ENCODE data around the gene FCN3. TPM values are rescaled to one million over a fixed set of nuclear protein-coding genes. Genes with fewer than 3 reads are reported as not detected.

The FCN3 gene
- total and polyA plus RNA-seq, 9 of the 15 experiments (the other 6 are each of a cell fraction or from before 2014, with no cell fraction given) = 0.49 TPM; not detected in 8

DNA sequence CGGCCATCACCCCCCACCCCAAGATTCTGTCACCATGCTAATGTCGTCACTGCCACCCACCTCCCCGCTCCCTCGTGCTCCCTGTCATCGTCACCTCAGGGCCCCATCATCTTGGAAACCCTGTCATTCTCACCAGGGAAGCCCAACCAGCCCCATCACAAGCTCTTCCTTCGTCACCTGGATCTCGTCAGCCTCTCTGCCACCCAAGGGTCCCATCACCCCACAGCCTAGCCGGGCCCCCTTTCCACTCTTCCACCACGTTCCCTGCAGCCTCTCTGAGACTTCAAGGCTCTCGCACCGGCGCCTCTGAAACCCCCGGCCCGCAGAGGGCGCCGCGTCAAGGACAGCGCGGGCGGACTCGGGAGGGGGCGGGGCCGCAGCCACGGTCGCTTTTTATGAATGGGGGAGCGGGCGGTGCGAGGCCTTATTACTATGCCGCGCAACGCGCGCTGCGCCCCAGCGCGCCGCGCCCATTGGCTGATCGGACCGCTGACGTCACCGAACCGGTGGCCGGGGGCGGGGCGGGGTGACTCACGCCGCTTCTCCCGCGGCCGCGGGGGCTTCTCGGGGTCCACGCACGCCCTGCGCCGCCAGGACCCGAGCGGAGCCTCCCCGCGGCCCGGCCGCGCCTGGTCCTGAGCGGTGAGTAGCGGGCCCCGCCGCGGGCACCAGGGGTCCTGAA lies 17.6 kb upstream of the FCN3 start, which contains the start of gene GPR3 (continued):
- TF ChIP-seq BRF2 (IDR thresholded peaks at IDR 0.05; ENCODE audit: borderline replicate concordance, insufficient read depth, insufficient read length) (no peak), PHTF2 (CRISPR knock-in tag; IDR thresholded peaks at IDR 0.05) (no peak), U2AF1 (optimal IDR thresholded peaks at IDR 0.05; ENCODE audit: low read depth, low read length) (no peak), DPF2 (IDR thresholded peaks at IDR 0.05) (no peak), NKRF (IDR thresholded peaks at IDR 0.05; ENCODE audit: borderline replicate concordance) (peak; percentile 77), NONO (IDR thresholded peaks at IDR 0.05; ENCODE audit: low read depth in 2 of 2, low read length in 1 of 2) (peak in 1 of 2 experiments; percentile 70; a peak in 2 of 4 replicates), ZNF696 (CRISPR knock-in tag; conservative IDR thresholded peaks at IDR 0.05) (no peak), L3MBTL2 (IDR thresholded peaks at IDR 0.05) (peak; percentile 94), TCF7 (IDR thresholded peaks at IDR 0.05; ENCODE audit: borderline replicate concordance) (peak; percentile 19; the same call in 1 of the 2 replicates), ZMIZ1 (IDR thresholded peaks at IDR 0.05; ENCODE audit: low read depth in 2 of 2, low read length in 2 of 2) (peak in 1 of 2 experiments; percentile 48; a peak in 1 of 4 replicates)
